AG08396 (cell line): ENCODE measurements around the gene HNRNPH1.

ENCODE experiments used
- DNase-seq: peaks from one replicate; pipeline ENCODE4 v3.0.0; 2012; ENCODE audit warnings: low spot score, mixed read lengths

Gene HNRNPH1

GRCh38 chr5:179603308-179603707, 20.2 kb downstream of the HNRNPH1 start:
- no peak for DNase-seq

- DNase-seq: no peak
Measured at GRCh38 chr5:179601871-179602625, 21.4 kb downstream of the HNRNPH1 start.

GRCh38 chr5:179599973-179600372, 23.5 kb downstream of the HNRNPH1 start:
- DNase-seq: no peak

- DNase-seq: no peak
Measured at GRCh38 chr5:179599566-179599965, 23.9 kb downstream of the HNRNPH1 start.

DNA sequence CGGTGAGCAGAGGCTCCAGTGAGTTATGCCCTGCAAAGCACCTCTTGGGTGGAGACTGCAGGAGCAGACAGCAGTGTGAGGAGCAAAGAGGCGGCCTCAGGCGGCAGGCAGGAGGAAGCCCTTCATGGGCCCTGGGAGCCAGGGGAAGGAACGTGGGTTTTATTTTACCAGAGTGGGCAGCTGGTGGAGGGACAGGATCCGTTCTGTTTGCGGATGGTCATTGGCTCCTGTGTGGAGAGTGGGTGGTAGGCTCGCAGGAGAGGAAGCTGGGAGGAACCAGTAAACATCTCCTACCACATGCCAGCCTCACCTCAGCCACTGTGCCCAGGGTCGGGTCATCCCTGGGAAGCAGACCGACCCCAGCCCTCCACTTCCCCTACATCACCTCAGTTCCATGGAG, 24.4 kb downstream of the HNRNPH1 start:
- no peak for DNase-seq

GRCh38 chr5:179596421-179596820, 27.1 kb downstream of the HNRNPH1 start:
- DNase-seq: no peak

GRCh38 chr5:179595916-179596315, 27.6 kb downstream of the HNRNPH1 start:
- peak; percentile 62 for DNase-seq

GRCh38 chr5:179588166-179588565, 35.3 kb downstream of the HNRNPH1 start:
- no peak for DNase-seq

DNA sequence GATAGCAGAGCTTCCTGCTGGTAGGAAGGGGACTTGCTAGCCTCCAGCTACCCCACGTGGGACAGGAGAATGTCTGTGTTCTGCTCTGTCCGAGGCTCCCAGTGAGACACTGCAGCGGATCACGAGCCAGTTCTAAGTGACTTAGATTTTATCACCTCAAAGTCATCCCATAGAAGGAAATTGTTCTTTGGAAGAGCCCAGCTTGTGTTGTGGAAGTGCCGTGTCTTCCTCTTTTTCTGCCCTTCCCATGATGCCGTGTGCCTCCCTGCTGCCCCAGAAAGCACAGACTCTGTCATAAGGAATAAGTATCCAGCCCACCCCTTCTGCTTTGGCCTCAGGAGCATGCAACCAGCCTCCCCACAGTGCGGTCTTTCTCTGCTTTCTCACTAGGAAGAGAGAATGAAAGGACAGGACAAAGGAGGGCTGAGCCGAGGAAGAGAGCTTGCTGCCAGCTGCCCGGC, 37.5 kb downstream of the HNRNPH1 start:
- no peak for DNase-seq

- no peak for DNase-seq
Measured at GRCh38 chr5:179577286-179577960, 46.0 kb downstream of the HNRNPH1 start.

DNA sequence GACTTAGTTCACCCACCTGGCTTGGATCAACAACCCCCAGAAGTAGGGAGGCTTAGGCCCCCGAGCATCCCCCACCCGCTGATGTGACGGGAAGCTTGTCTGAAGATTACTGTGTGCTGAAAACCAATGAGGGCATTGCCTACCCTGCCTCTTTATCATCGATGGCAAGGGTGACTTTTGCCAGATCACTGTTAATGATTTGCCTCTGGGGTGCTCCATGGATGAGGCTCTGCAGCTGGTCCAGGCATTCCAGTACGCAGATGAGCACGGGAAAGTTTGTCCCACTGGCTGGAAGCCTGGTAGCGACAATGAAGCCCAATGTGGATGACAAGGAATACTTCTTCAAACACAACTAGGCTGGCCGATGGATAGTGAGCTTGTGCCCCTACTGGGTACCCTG, 51.1 kb downstream of the HNRNPH1 start:
- DNase-seq: no peak

- no peak for DNase-seq
Measured at GRCh38 chr5:179568721-179569120, 54.8 kb downstream of the HNRNPH1 start.

DNA sequence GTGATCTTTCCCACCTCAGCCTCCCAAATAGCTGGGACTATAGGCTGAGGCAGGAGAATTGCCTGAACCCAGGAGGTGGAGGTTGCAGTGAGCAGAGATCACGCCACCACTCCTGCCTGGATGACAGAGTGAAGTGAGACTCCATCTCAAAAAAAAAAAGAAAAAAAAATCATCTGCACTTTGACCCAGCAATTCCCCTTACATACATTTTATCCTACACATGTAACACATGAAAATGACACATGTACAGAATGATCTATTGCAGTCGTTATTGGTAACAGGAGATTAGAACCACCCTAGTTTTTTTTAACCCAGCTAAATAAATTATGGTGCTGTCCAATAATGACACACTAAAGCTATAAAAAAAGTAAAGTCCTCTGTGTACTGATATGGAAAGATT, 58.9 kb downstream of the HNRNPH1 start:
- DNase-seq: no peak
